Fibroblast of skin of right quadriceps (primary cell): ENCODE results near the gene UGT1A3.

ENCODE experiments used
- DNase-seq: peaks from one replicate; pipeline ENCODE4 v3.0.0-alpha.2; 2013

Gene UGT1A3

DNA sequence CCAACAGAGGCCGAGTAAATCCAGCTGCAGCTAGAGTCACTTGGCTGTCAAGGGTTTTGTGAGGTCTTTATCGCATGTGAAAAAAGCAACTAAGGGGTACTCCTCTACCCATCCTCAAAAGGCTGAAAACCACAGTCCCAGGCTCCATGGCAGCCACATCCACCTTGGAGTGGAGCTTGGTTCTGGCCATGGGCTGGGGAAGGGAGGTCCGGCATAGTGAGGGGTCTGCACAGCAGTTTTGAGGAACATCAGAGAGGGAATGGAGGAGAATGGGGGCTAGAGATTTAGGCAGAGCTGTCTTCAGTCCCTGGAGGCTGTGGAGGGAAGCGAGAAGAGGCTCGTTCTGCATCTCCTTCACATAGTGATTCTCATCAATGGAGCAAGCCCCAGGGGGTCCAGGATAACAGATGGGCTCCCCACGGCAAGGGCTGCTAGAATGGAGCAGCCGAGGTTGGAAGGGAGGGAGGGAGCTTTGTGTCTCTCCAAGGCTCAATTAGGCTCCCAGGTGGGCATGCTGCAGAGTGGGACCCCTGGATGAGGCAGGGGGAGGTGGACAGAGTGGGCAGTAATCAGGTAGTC lies 70.3 kb downstream of the UGT1A3 start:
- DNase-seq, result no peak

DNA sequence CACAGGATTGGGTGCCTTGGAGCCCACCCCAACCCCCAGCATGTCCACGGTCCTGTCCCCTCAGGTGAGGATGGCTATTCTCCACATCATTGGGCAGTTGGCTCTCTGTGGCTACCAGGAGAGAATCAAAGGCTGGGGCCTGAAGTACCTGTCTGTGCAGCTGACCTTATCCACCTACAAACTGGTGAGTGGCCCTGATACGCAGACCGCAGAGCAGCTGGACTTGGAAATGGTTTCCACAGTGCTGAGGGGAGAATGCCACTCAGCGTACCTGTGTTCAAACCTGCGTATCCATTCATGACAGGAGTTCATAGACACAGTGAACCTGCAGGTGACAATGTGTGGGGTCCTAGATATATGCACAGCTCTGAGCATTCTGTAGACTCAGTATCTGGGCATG lies 70.9 kb downstream of the UGT1A3 start:
- no peak for DNase-seq

DNA sequence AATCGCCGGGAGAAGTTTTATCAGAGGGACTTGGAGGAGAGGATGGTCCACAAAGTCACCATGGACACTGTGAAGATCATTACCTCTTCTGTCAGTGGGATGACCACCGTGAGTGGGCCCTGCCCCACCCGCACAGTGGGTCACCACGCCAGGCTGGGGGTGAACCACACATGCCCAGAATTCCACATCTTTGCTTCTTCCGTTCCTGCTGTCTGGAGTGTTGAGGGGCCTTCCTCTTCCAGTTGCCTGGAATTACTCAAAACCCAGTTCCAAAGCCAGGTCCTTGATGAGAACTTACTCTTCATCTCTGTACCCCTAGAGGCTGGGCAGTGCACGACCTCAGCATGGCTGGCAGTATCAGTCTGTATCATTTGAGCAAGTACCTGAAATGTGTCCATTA lies 71.4 kb downstream of the UGT1A3 start:
- DNase-seq, result no peak

DNA sequence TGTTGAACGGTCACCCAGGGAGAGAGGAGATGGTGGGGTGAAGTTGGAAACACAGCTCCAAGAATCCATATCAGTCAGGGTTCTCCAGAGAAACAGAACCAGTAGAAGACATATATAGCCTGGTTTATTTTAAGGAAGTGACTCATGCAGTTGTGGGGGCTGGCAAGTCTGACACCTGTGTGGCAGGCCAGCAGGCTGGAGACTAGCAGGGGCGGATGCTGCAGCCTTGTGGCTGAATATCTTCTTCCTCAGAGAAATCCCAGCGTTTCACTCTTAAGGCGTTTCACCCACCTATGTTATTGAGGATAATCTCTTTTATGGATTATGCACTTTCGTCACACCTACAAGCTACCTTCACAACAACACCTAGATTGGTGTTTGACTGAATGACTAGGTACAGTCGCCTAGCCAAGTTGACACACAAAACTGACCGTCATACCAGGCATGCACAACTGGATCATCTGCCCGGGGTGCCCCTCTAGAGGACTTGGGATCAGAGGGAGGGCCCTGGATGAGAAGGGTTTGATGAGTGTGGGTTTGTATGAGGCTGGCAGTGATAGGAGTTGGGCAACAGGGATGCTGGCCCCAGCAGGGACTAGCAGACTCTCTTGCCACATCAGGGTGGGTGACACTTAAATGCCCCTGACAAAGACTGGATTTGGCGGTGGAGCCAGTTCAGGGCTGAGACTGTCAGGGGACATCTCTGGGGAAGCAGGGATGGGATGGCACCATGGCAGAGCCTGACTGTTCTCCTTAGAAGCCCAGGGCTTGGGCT lies 72.7 kb downstream of the UGT1A3 start:
- DNase-seq, result no peak

DNA sequence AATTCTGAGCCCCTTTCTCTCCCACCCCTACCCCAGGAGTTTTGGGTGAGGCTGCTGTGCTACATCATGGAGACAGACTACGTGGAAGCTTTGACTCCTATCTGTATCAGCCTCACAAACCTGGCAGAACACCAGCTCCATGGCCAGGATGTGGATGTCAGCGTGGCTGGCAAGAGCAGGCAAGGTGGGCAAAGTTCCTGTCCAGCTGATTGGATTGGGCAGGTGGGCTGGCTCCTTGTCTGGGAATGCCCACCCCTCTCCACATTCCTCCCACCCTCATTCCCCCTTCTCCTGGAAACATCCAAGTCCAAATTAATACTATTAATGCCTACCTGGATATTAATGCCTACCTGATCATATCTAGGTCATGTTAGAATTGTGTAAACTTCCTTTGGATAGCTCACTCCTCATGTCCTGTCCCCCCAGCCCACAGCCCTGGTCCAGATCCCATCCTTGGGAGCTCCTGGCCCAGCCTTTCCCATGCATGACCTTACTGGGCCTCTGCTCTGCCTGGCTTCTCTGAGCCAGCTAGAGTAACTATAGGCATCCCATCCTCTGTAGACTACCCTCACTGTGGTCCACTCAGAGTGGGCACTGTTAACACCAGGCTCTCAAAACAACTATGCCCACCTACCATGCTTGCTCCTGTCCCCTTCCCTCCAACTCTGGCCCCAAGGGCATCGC lies 73.4 kb downstream of the UGT1A3 start:
- no peak for DNase-seq

DNA sequence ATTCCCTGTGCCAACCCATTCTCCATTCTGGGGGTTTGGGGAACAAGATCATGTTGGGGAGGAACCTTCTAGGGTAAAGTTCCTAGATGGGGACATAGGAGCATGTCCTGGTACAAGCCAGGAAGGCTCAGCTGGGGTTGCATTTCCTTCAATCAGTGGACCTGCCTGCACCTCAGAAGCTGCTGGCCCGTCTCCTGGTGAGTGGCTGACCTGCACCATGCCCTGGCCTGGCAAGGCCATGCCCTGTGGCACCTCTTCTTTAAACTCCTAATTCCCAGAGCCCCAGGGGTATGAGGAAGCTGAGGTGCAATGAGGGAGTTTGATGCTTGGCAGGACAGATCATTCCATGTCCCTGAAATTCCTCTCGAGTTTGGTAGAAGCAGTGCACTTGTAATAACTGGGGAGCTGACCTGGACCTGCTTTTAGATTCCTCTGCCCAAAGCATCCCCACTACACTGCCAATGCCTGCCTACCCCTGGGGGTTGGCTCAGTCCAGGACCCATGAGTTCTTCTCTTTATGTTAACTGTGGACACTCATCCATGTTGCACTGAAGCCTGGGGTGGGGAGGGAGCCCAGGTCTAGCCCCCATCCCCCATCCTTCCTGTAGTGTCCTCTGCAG lies 74.6 kb downstream of the UGT1A3 start:
- DNase-seq, result no peak

DNA sequence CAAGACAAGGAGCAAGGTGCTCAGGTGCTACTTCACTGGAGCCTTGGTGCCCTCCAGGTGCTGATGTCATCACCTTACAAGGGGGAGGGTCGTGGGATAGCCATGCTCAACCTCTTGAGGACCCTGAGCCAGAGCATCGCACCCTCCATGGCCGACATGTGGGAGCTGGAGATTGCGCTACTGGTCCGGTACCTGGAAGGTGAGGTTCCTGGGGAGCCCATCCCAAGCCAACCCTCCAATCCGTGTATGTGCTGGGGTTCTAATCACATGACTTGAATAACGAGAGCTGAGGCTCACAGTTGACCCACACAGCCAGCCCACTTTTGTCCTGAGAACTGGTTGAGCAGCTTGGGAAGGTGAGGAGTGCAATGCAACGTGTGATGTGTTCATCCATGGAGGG lies 75.2 kb downstream of the UGT1A3 start:
- no peak for DNase-seq

DNA sequence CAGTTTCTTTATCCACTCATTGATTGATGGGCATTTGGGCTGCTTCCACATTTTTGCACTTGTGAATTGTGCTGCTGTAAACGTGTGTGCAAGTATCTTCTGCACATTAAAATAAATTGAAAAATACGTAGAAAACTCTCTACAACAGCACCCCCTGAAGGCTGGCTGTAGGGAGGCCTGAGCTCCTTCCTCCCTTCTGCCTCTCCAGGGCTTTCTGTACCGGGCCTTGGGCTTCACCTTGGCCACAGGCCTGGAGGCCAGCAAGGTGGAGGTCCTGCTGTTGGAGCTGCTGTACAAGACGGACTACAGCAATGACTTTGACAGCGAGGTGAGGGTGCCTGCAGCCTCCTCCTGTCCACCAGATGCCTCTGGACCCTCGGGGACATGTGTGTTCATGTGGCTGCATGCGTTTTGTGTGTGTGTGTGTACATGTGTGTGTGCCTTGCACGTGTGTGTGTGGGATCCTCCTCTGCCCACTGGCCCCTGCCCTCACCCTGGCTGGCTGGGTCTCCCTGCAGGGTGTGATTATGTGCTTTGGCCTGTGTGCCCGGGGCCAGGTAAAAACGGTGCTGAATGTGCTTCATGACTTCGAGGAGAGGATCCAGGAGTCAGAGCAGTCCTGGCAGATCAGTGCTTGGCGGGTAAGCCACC lies 78.5 kb downstream of the UGT1A3 start:
- no peak for DNase-seq

DNA sequence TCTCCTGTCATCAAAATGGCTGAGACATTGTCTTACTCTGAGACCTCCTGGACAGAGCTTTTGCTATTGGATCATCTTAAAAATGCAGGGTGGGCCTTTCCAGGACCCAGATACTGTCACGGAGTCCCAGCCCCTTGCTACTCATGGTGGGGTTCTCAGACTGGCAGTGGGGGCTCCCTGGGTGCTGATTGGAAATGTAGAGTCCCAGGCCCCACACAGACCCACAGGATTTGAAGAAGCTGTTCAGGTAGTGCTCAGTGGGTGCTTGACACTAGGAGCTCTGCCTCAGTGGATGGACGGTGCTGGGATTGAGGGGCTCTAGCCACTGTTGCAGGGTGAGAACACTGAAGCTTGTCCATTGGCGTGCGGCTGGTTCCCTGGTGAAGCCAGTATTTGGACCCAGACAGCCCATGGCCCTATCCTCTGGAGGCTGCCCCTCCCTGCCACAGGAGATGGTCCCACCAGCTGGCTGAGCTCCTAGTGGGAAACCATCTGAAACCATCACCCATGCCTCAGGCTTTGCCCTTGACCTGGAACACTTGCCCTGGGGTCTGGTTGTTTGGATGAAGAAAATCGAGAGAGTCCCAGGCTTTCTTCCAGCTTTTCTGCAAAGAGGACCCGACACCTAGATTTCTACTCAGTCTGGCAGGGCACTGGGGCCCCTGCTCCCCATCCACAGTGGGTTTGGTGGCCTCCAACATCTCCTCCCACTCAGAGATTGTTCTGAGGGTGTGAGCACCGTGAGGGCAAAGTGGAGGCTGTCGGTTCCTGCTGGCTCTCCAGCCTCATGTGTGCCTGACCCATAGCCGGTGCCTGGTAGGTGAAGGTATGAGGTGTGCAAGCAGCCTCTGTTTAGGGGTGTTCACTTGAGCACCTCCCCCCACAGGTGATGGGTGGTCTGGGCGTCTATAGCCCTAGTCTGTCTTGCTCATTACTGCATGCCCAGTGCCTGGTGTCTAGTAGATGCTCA lies 79.4 kb downstream of the UGT1A3 start:
- no peak for DNase-seq

DNA sequence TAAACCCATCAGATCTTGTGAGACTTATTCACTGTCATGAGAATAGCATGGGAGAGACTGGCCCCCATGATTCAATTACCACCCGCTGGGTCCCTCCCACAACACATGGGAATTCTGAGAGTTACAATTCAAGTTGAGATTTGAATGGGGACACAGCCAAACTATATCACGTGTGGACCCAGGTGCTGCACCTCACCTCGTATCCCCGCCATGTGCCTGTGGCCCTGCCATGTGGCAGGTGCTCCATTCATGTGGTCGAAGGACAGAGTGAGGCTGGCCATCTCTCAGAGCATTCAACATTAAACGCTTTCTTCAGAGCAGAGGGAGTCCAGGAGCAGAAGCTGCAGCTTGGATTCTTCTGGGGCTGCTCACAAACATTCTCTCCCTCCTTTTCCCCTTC lies 81.5 kb downstream of the UGT1A3 start:
- DNase-seq, result no peak

DNA sequence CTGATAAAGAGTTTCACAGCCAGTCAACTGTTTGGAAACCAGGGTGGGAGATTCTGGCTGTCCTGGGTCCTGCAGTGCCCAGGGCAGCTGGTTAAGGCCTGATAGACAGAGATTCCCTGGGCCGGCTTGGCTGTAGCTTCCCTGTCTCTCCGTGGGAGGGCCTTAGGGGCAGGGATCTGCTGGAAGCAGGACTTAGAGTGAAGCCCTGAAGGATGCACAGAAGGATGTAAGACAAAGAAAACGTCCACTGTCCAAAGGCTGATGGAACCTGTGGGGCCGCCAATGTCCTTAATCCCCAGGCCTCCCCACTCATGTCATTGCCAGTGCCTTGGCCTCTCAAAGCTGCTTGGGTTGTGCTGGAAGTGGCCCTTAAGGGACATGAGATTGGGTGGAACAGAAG lies 82.2 kb downstream of the UGT1A3 start:
- DNase-seq, result no peak

DNA sequence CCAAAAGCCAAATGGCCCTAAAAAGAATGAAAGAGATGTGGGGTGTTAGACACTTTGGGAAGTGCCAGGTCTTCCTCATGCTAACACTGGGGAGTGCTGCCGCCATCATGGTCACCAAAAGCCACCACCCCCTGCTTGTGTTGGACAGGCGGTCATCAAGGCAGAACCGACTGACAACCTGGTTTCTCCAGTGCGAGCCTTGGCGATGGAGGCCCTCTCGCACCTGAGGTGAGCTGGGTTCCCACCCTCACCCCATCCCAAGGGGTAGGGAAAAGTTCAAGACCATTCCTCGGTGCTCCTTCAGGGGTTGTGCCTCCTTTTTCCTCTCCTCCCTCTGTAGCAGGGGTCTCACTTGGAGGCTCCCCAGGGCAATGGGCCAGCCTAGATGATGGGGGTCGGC lies 82.9 kb downstream of the UGT1A3 start:
- no peak for DNase-seq

DNA sequence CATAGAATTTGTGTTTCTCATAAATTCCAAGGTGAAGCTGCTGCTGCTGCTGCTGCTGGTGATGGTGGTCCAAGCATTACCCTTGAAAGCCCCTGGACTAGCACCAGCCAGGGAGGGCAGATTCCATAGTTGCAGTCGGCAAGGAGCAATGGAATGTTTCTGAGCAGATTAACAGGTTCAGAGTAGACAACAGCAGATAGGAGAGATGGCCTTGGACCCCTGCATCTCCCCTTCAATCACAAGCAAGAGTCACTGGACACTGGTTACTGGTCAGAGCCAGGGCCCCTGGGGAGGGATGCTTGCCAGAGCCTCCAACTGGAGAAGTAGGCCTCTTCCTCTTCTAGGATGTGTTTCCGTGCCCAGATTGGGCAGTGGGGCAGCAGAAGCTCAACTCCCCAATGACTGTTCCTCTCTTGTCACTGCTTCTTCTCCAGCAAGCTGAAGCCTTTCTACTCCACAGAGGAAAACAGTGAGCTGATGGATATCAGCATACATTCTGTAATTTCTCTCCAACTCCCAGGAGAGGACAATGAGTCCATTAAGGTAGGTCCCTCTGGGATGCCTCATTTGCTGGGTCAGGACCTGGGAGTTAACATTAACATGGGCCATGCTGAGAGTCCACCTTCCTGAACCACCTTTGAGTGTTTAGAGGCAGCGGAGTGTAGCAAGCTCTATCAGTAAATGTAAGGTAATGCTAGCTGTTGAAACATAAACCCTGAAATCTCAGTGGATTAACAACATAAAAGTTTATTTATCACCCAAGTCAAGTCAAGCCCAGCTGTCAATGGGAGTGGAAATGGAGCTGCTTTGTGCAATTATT lies 84.6 kb downstream of the UGT1A3 start:
- no peak for DNase-seq

DNA sequence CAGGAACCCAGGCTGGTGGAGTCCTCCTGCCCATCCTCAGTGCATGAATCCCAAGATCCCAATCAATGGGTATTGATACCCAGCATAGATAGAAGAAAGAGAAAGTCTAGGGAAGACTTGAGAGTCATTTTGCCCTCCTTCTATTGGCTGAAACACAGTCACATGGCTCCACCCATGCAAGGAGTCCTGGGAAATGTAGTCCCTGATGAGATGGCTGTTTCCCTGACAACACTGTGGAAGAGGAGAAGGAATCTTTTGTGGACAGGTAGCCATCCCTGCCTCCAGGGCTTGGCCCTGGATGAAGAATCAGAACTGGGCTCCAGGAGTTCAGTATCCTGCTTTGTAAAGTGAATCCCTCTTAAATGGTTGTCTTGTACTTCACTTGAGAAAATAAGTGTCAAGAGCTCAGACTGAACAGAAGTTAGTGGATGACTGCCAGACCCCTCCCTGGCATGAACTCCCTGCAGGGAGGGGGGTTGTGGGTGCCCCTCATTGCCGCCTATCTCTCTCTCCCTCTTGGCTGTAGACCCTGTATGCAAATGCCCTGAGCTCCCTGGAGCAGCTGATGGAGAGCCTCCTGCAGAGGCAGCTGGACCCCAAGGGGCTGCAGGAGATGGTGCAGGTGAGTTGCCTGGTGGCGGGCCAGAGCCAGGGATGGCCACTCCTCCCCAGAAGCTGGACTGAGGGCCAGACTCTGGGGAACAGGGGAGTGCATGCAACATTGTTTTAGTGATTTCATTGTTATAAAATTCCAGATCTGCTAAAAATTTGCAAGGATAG lies 85.4 kb downstream of the UGT1A3 start:
- DNase-seq, result no peak

DNA sequence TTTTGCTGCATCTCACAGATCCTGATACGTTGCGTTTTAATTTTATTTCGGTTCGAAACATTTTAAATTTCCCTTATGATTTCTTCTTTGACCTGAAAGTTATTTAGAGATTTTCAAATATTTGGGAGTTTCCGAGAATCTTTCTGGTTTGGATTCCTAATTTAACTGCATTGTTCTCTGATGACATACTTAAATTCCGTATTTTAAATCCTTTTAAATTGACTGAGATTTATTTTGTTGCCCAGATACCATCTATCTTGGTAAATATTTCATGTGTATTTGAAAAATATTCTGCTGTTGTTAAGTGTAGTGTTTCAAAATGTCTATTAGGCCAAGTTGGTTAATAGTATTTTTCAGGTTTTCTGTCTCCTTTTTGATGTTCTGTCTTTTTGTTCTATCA lies 87.0 kb downstream of the UGT1A3 start:
- no peak for DNase-seq

DNA sequence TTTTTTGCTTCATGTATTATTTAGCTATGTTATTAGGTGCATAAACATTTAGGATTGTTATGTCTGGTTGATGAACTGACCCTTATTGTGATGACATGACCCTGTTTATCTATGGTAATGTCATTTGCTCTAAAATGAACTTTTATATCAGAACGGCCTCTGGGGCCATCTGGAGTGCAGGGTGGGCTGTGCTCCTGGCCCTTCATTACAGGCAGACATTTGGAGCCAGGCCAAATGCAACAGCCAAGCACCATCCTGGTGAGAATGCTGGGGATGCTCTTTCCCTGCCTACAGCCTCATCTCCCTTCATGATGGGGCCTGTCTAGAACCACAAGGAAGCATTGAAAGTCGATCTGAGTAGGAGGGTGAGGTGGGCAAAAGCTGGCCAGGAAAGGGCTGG lies 87.5 kb downstream of the UGT1A3 start:
- no peak for DNase-seq

DNA sequence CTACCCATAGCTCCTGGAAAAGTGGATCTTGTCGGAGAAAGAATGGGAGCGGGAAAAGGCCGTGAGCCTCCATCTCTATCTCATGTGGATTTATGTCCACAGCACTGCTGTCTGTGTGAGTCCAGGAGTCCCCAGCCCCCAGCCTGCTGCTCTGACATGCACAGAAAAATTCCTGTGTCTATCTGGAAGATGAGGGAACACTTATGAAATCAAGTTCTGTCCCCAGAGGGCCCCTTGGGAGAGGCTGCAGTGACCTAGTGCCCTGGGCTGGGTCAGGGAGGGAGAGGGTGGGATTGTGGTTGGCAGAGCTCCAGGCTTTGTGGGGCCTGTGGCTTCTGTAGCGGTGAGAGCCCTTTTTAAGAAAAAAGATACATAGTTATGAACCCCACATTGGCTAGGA lies 87.9 kb downstream of the UGT1A3 start:
- DNase-seq, result no peak

DNA sequence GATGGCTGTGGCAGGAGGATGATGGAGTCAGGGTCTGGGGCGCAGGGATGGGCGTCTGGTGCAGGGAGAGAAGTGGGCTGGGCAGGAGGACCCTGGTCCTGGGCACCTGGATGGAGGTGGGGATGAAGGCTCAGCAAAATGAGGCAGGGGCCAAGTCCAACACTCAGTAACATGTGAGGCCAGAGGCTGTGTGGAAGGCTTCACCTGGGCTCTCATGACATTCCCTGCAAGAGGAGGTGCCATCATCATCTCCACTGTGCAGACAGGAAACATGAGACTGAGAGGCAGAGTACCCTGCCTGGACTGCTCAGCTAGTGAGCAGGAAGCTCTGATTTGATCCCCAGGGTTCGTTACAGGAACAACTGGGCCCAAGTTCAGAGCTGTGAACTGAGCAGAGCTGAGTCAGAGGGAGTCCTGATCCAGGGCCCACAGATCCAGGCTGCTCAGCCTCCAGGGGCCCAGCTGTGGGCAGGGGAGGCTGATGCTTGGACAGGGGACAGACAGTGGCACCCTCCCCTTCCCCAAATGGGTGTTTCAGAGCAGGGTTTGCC lies 88.6 kb downstream of the UGT1A3 start:
- DNase-seq, result no peak

DNA sequence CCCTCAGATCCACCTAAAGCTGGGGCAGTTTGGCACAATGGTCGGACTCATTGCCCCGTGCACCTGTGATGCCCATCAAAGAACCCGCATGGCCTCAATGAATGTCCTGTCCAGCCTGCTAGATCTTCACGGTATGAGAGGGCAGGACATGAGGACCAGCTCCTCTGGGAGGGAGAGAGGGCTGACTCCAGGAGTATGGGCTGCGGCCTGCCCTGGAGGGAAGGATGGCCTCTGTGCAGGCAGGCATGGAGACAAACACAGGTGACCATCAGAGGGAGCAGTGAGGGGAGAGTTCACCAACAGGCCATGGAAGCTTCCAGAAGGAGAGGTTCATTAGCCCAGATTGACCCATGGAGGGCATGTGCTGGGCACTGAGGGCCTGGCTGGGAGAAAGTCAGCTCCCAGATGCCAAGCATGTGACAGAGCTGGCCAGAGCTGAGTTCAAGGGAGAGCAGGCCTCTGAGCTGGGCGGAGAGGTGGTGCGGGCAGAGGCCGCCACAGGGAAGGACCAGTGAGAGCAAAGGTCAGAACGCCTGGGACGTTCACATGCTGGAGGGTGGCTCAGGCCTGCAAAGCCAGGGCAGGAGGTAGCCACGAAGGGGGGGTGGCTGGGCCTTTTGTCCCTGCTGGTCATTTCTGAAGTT lies 89.3 kb downstream of the UGT1A3 start:
- DNase-seq, result no peak
